ENCODE measurements around the gene FBN1.

DNA sequence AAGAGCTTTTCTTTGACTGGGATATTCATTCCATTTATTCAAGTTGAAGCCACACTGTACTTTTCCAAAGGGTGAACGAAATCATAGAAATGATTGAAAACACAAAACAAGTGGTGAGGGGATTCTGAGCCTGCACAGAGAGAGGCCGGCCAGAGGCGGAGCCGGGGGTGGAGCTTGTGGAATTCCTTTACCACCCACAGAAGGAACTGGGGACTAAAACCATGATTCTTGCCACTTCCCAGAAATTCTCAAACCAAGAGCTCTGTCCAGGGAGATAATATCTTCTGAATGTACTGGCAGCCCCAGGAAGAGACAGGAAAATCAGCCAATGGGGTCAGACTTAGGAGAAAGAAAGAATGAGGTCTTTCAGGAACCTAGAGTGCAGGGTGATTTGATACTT is 20.8 kb downstream of the FBN1 start:
- TF ChIP-seq, protein P1, sequence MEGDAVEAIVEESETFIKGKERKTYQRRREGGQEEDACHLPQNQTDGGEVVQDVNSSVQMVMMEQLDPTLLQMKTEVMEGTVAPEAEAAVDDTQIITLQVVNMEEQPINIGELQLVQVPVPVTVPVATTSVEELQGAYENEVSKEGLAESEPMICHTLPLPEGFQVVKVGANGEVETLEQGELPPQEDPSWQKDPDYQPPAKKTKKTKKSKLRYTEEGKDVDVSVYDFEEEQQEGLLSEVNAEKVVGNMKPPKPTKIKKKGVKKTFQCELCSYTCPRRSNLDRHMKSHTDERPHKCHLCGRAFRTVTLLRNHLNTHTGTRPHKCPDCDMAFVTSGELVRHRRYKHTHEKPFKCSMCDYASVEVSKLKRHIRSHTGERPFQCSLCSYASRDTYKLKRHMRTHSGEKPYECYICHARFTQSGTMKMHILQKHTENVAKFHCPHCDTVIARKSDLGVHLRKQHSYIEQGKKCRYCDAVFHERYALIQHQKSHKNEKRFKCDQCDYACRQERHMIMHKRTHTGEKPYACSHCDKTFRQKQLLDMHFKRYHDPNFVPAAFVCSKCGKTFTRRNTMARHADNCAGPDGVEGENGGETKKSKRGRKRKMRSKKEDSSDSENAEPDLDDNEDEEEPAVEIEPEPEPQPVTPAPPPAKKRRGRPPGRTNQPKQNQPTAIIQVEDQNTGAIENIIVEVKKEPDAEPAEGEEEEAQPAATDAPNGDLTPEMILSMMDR (IDR thresholded peaks at IDR 0.05), result no peak
- no peak for TF ChIP-seq EZH2 (IDR thresholded peaks at IDR 0.05)

All from neural progenitor cell (in vitro differentiated cells).